Measurements from ENCODE around the gene USB1. TPM values are rescaled to one million over a fixed set of nuclear protein-coding genes. Genes with fewer than 3 reads are reported as not detected.
"Not testable (repeated sequence)": the region's sequence is repeated elsewhere in the genome, so short reads cannot be mapped to it uniquely, and the experiment has no call there.

The USB1 gene
- total RNA-seq, 1 experiment from 2014 or later, result 66.0 TPM

- Histone ChIP-seq H4K20me1 (ENCODE audit: insufficient read depth) (no peaks in the 10 kb centered on the region), H2AFZ (no peak overlapping the region), H3K9me3 (ENCODE audit: insufficient read depth, low read depth) (no peaks in the 10 kb centered on the region), H3K36me3 (ENCODE audit: low read depth) (no peaks in the 10 kb centered on the region), H3K27ac (peak overlapping the region; percentile 37), H3K4me3 (no peak overlapping the region), H3K27me3 (ENCODE audit: insufficient read depth, low read depth) (no peaks in the 10 kb centered on the region), H3K79me2 (ENCODE audit: low read depth) (no peaks in the 10 kb centered on the region), H3F3A (ENCODE audit: insufficient read depth, low read depth) (peaks cover 11% of the 10 kb centered on the region; the same call in 1 of the 2 replicates), H3K4me1 (replicated peaks; ENCODE audit: insufficient read depth) (peaks cover 15% of the 10 kb centered on the region), H3K4me2 (peak overlapping the region; percentile 29), H3K9me2 (ENCODE audit: insufficient read depth) (no peaks in the 10 kb centered on the region)
- CTCF ChIA-PET, result no interaction called here
- DNase-seq, result peak; percentile 45 to 62
- no TSS peak for BruUV-seq (replicated peaks)
- intact Hi-C loops (cut with micrococcal nuclease; ENCODE audit: unreplicated experiment), result no loop called here
- TF ChIP-seq EZH2 (IDR thresholded peaks at IDR 0.05; ENCODE audit: low read depth), result no peak
- TF ChIP-seq CTCF (conservative IDR thresholded peaks at IDR 0.05), result no peak
- POLR2A ChIA-PET (ENCODE audit: unreplicated experiment), result no interaction called here
These were observed 24.8 kb upstream of the USB1 start for GRCh38 chr16:57976331-57976796.

DNA sequence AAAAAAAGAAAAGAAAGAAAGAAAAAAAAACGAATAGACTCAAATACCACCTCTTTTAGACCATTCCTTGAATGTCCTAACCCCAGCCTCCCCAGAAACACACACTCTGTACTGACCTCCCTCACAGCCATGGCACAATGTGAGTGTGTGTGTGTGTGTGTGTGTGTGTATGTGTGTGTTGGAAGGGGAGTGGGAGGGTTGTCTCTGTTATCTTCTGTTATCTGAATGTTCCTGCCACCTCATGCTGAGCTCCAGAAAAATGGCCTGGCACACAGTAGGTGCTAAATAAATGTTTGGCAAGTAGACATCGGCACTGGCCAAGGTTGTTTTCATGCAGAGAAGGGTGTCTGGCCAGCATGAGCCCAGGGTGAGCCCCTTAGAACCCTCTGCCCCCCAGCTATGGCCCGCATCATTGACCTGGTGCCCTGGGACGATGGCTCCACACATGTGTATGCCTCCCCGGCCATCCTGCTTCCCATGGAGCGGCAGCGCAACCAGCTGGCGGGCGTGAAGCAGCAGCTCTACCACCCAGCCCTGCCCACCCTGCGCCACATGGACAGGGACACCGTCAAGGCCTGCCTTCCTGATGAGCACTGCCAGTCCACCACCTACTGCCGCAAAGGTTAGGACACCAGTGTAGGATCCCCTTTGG lies 23.7 kb upstream of the USB1 start:
- BruUV-seq (replicated peaks), result no TSS peak
- Histone ChIP-seq H3K27me3 (ENCODE audit: insufficient read depth, low read depth) (no peaks in the 10 kb centered on the region), H3K4me2 (no peak overlapping the region), H3K4me1 (replicated peaks; ENCODE audit: insufficient read depth) (peaks cover 15% of the 10 kb centered on the region), H3K9me3 (ENCODE audit: insufficient read depth, low read depth) (no peaks in the 10 kb centered on the region), H3F3A (ENCODE audit: insufficient read depth, low read depth) (peaks cover 11% of the 10 kb centered on the region; the same call in 1 of the 2 replicates), H3K36me3 (ENCODE audit: low read depth) (no peaks in the 10 kb centered on the region), H4K20me1 (ENCODE audit: insufficient read depth) (no peaks in the 10 kb centered on the region), H2AFZ (no peak overlapping the region), H3K9me2 (ENCODE audit: insufficient read depth) (no peaks in the 10 kb centered on the region), H3K27ac (no peak overlapping the region), H3K4me3 (no peak overlapping the region), H3K79me2 (ENCODE audit: low read depth) (no peaks in the 10 kb centered on the region)
- POLR2A ChIA-PET (ENCODE audit: unreplicated experiment), result no interaction called here
- CTCF ChIA-PET, result interaction anchor here (0.7 kb wide), 1 partner anchor 76 kb away, joined by 9 read pairs; no protein-coding TSS in a partner anchor
- TF ChIP-seq EZH2 (IDR thresholded peaks at IDR 0.05; ENCODE audit: low read depth), result no peak
- no peak for TF ChIP-seq CTCF (conservative IDR thresholded peaks at IDR 0.05)
- DNase-seq, result no peak
- intact Hi-C loops (cut with micrococcal nuclease; ENCODE audit: unreplicated experiment), result no loop called here

- intact Hi-C loops (cut with micrococcal nuclease; ENCODE audit: unreplicated experiment); H3K36me3 ChIP-seq (ENCODE audit: low read depth); H2AFZ ChIP-seq; H3K4me2 ChIP-seq; DNase-seq; H4K20me1 ChIP-seq (ENCODE audit: insufficient read depth); POLR2A ChIA-PET (ENCODE audit: unreplicated experiment); H3K79me2 ChIP-seq (ENCODE audit: low read depth); H3K4me3 ChIP-seq; H3K27ac ChIP-seq; H3K9me2 ChIP-seq (ENCODE audit: insufficient read depth); BruUV-seq (replicated peaks); H3K27me3 ChIP-seq (ENCODE audit: insufficient read depth, low read depth); H3K9me3 ChIP-seq (ENCODE audit: insufficient read depth, low read depth): not testable (repeated sequence)
- CTCF ChIA-PET, result interaction anchor here (0.7 kb wide), 1 partner anchor 77 kb away, joined by 9 read pairs; no protein-coding TSS in a partner anchor
- Histone ChIP-seq H3K4me1 (replicated peaks; ENCODE audit: insufficient read depth) (peaks cover 15% of the 10 kb centered on the region), H3F3A (ENCODE audit: insufficient read depth, low read depth) (peaks cover 11% of the 10 kb centered on the region; the same call in 1 of the 2 replicates)
These were observed 23.1 kb upstream of the USB1 start for GRCh38 chr16:57978070-57978465.
